ENCODE data around the gene TSPAN16. TPM values are rescaled to one million over a fixed set of nuclear protein-coding genes. Genes with fewer than 3 reads are reported as not detected.
A peak's percentile ranks its signal among the peaks of the same experiment; 100 is the strongest.

The TSPAN16 gene
- total RNA-seq, 6 experiments from 2014 or later, result not detected

DNA sequence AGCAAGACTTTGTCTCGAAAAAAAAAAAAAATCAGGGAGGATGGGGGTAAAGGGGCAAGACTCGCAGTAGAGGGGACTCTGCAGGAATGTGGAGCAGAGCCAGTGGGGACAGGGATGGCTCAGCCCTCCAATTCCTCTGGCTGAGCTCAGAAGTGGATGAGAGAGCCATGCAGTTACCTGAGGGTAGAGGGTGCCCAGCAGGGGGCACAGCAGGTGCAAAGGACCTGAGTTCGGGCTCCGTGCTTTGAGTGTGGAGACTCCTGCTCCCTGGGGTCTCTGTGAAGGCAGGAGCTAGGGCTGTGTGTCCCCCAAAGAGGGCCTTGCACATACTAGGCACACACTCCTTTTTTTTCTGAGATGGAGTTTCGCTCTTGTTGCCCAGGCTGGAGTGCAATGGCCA, 41.3 kb upstream of the TSPAN16 start:
- H3K27ac ChIP-seq, result no peak overlapping the region
- WGBS (ENCODE audit: insufficient coverage, low coverage, low lambda C conversion rate, missing lambda C conversion rate), result 82% methylated on average over 2 of the region's 5 CpGs
- no peaks in the 10 kb centered on the region for H3K9me3 ChIP-seq

DNA sequence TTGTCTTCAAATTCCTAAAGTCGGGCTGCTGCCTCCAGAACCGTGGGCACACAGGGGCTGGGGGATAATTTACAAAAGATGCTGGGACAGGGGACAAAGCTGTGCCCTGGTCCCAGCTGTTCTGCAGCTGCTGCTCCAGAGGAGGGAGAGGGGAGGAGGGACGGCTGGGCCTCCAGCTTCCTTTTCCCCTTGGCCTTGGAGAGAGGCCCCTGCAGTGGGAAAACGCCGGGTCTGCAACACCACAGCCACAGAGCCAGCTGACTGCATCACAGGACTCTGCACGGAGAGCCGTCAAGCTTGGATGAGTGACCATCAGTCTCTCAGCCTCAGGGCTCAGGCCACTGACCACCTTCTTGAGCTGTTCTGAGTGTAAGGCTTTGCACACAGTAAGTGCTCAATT, 39.8 kb upstream of the TSPAN16 start:
- H3K27ac ChIP-seq, result no peak overlapping the region
- H3K9me3 ChIP-seq, result no peaks in the 10 kb centered on the region
- no peaks in the 10 kb centered on the region for H3K27me3 ChIP-seq
- H3K4me1 ChIP-seq, result no peaks in the 10 kb centered on the region
- ATAC-seq (peak; percentile 42 to 58 (median 54)), DNase-seq (no peak)
- TF ChIP-seq, protein P1, sequence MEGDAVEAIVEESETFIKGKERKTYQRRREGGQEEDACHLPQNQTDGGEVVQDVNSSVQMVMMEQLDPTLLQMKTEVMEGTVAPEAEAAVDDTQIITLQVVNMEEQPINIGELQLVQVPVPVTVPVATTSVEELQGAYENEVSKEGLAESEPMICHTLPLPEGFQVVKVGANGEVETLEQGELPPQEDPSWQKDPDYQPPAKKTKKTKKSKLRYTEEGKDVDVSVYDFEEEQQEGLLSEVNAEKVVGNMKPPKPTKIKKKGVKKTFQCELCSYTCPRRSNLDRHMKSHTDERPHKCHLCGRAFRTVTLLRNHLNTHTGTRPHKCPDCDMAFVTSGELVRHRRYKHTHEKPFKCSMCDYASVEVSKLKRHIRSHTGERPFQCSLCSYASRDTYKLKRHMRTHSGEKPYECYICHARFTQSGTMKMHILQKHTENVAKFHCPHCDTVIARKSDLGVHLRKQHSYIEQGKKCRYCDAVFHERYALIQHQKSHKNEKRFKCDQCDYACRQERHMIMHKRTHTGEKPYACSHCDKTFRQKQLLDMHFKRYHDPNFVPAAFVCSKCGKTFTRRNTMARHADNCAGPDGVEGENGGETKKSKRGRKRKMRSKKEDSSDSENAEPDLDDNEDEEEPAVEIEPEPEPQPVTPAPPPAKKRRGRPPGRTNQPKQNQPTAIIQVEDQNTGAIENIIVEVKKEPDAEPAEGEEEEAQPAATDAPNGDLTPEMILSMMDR (IDR thresholded peaks at IDR 0.05), result no peak
- no peak for TF ChIP-seq POLR2A (IDR thresholded peaks at IDR 0.05)
- 40% methylated on average over 7 of the region's 7 CpGs for WGBS (ENCODE audit: insufficient coverage, low coverage, low lambda C conversion rate, missing lambda C conversion rate)
- no peaks in the 10 kb centered on the region for H3K36me3 ChIP-seq
- H3K4me3 ChIP-seq, result no peak overlapping the region
- intact Hi-C loops (cut with DNase I), result no loop called here

More for the DNA sequence above, 41.3 kb upstream of the TSPAN16 start:
- no peak for TF ChIP-seq POLR2A (IDR thresholded peaks at IDR 0.05)
- TF ChIP-seq, protein P1 (IDR thresholded peaks at IDR 0.05), result peak; percentile 13 to 36 (median 26)
- Histone ChIP-seq H3K27me3 (no peaks in the 10 kb centered on the region), H3K4me1 (no peaks in the 10 kb centered on the region), H3K4me3 (no peak overlapping the region), H3K36me3 (peaks cover 0 to 3% (median 0%) of the 10 kb centered on the region in 4 donors)
- intact Hi-C loops (cut with DNase I), result no loop called here
- DNase-seq (no peak), ATAC-seq (peak in 3 of 4 donors; percentile 26 to 58 (median 29))

DNA sequence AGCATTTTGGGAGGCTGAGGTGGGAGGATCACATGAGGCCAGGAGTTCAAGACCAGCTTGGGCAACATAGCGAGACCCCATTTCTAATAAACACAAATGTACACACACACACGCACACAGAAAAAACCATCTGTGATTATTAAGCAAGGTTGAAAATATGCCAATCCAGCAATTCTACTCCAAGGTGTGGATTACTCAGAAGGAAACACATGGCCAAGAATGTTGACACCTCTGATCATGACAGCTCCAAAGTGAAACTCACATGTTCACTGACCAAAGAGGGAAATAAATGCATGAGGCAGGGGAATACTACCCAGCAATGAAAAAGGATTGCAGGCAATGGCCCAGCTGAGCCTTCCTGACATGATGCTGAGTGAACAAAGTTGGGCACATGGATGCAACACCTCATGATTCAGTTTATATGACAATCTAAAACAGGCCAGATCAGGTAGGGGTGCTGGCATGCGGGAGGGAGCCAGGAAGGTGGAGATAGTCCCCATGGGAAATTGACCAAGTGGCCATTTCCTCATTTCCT, 38.0 kb upstream of the TSPAN16 start:
- H3K9me3 ChIP-seq, result no peaks in the 10 kb centered on the region
- TF ChIP-seq, protein P1 (IDR thresholded peaks at IDR 0.05), result no peak
- TF ChIP-seq POLR2A (IDR thresholded peaks at IDR 0.05), result no peak
- no peak overlapping the region for H3K4me3 ChIP-seq
- no peaks in the 10 kb centered on the region for H3K27me3 ChIP-seq
- WGBS (ENCODE audit: insufficient coverage, low coverage, low lambda C conversion rate, missing lambda C conversion rate), result 88% methylated on average over 3 of the region's 3 CpGs
- H3K27ac ChIP-seq, result no peak overlapping the region
- no peaks in the 10 kb centered on the region for H3K36me3 ChIP-seq
- peaks cover 0 to 4% (median 0%) of the 10 kb centered on the region in 4 donors for H3K4me1 ChIP-seq
- ATAC-seq (no peak), DNase-seq (no peak)
- intact Hi-C loops (cut with DNase I), result no loop called here

DNA sequence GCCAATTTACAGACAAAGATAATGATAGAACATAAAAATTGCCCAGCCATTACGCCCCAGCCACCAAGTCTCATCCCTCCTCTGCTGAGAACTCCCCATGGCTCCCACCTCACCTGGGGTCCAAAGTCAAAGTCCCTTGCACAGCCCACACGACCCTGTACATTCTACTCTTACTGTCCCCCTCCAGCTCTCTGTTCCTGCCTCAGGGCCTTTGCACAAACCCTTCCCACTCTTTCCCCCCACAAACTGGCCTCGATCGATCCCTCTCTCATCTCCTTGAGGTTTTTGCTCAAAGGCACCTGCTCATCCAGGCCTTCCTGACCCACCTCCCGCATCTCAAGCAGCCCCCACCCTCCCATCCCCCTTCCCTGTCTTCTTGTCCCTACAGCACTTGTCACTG, 35.0 kb upstream of the TSPAN16 start:
- ATAC-seq (no peak), DNase-seq (no peak)
- no peak overlapping the region for H3K27ac ChIP-seq
- peaks cover 0 to 8% (median 2%) of the 10 kb centered on the region in 4 donors for H3K4me1 ChIP-seq
- H3K4me3 ChIP-seq, result peak overlapping the region in 2 of 3 donors; percentile 71 to 84
- 60% methylated on average over 4 of the region's 5 CpGs for WGBS (ENCODE audit: insufficient coverage, low coverage, low lambda C conversion rate, missing lambda C conversion rate)
- intact Hi-C loops (cut with DNase I), result no loop called here
- H3K27me3 ChIP-seq, result no peaks in the 10 kb centered on the region
- no peaks in the 10 kb centered on the region for H3K36me3 ChIP-seq
- no peaks in the 10 kb centered on the region for H3K9me3 ChIP-seq
- no peak for TF ChIP-seq POLR2A (IDR thresholded peaks at IDR 0.05)
- TF ChIP-seq, protein P1 (IDR thresholded peaks at IDR 0.05), result no peak

All from right lobe of liver (tissue), 6 donors.